Liver (tissue), 9 donors: ENCODE data around the gene TTC23L. TPM values are rescaled to one million over a fixed set of nuclear protein-coding genes. Genes with fewer than 3 reads are reported as not detected.

ENCODE experiments used
- DNase-seq: peaks from one replicate; pipeline ENCODE4 v3.0.0-alpha.2; 2017; ENCODE audit warnings: low spot score
- H3K27ac ChIP-seq, 2 donors: one replicate each; pipeline ENCODE4 v1.7.0; 2013; ENCODE audit warnings: inconsistent platforms in 2 of 2, low read length in 2 of 2, control low read depth in 1 of 2, low read depth in 1 of 2, mild to moderate bottlenecking in 1 of 2
- H3K27me3 ChIP-seq, 4 donors: one replicate each; pipeline versions ENCODE4 v1.6.1 to v1.7.0; 2013; ENCODE audit warnings: low read length in 3 of 4, inconsistent platforms in 1 of 4, mild to moderate bottlenecking in 1 of 4, moderate library complexity in 1 of 4; ENCODE audit not compliant: control insufficient read depth in 4 of 4, insufficient read depth in 4 of 4
- H3K36me3 ChIP-seq, 4 donors: one replicate each; pipeline versions ENCODE4 v1.6.1 to v1.7.0; 2013; ENCODE audit warnings: low read length in 3 of 4, mild to moderate bottlenecking in 3 of 4, low read depth in 1 of 4, moderate library complexity in 1 of 4; ENCODE audit not compliant: control insufficient read depth in 4 of 4, insufficient read depth in 3 of 4
- H3K4me1 ChIP-seq, 4 donors: one replicate each; pipeline versions ENCODE4 v1.6.1 to v1.7.0; 2013; ENCODE audit warnings: low read length in 3 of 4, mild to moderate bottlenecking in 3 of 4, moderate library complexity in 1 of 4; ENCODE audit not compliant: control insufficient read depth in 4 of 4, insufficient read depth in 4 of 4
- H3K4me3 ChIP-seq, 3 donors: one replicate each; pipeline versions ENCODE4 v1.6.1 to v1.7.0; 2013; ENCODE audit warnings: low read length in 3 of 3, control low read depth in 1 of 3, low read depth in 1 of 3, mild to moderate bottlenecking in 1 of 3
- H3K9ac ChIP-seq, 2 donors: one replicate each; pipeline ENCODE4 v1.7.0; 2013; ENCODE audit warnings: low read length in 2 of 2, mild to moderate bottlenecking in 2 of 2, moderate library complexity in 2 of 2, control low read depth in 1 of 2, low read depth in 1 of 2
- H3K9me3 ChIP-seq, 4 donors: one replicate each; pipeline versions ENCODE4 v1.6.1 to v1.7.0; 2013; ENCODE audit warnings: low read length in 3 of 4; ENCODE audit not compliant: control insufficient read depth in 4 of 4
- ATF3 ChIP-seq: IDR thresholded peaks from 2 replicates; pipeline ENCODE4 v1.6.1; 2016; ENCODE audit warnings: antibody characterized with exemption
- CTCF ChIP-seq: fragments of 150-350 bp; IDR thresholded peaks from 2 replicates; pipeline ENCODE4 v1.5.1; 2017; ENCODE audit warnings: improper control_type of control experiment, low read depth, low read length; ENCODE audit not compliant: missing input control
- EGR1 ChIP-seq, 2 donors: IDR thresholded peaks; 2 replicates each; pipeline ENCODE4 v1.6.1; 2016 to 2018; ENCODE audit warnings: antibody characterized with exemption in 2 of 2, low read depth in 2 of 2
- FOXA1 ChIP-seq: IDR thresholded peaks from 2 replicates; pipeline ENCODE4 v1.6.1; 2016; ENCODE audit warnings: antibody characterized with exemption
- FOXA2 ChIP-seq: IDR thresholded peaks from 2 replicates; pipeline ENCODE4 v1.6.1; 2016; ENCODE audit warnings: antibody characterized with exemption
- GABPA ChIP-seq, 2 donors: IDR thresholded peaks in 1 of 2; conservative IDR thresholded peaks in 1 of 2; 2 replicates each; pipeline ENCODE4 v1.6.1; 2016; ENCODE audit warnings: antibody characterized with exemption in 2 of 2, mild to moderate bottlenecking in 1 of 2, moderate library complexity in 1 of 2
- HNF4A ChIP-seq, 2 donors: conservative IDR thresholded peaks; 2 replicates each; pipeline ENCODE4 v1.6.1; 2016; ENCODE audit warnings: antibody characterized with exemption in 2 of 2, mild to moderate bottlenecking in 2 of 2
- HNF4G ChIP-seq: IDR thresholded peaks from 2 replicates; pipeline ENCODE4 v1.6.1; 2016; ENCODE audit warnings: antibody characterized with exemption
- JUND ChIP-seq, 2 donors: IDR thresholded peaks; 2 replicates each; pipeline ENCODE4 v1.6.1; 2016; ENCODE audit warnings: antibody characterized with exemption in 2 of 2
- MAX ChIP-seq: IDR thresholded peaks from 2 replicates; pipeline ENCODE4 v1.6.1; 2016; ENCODE audit warnings: antibody characterized with exemption
- NR2F2 ChIP-seq: IDR thresholded peaks from 2 replicates; pipeline ENCODE4 v1.6.1; 2016; ENCODE audit warnings: antibody characterized with exemption
- RAD21 ChIP-seq, 2 donors: IDR thresholded peaks; 2 replicates each; pipeline ENCODE4 v1.6.1; 2016; ENCODE audit warnings: antibody characterized with exemption in 2 of 2, mild to moderate bottlenecking in 2 of 2
- RXRA ChIP-seq, 2 donors: IDR thresholded peaks; 2 replicates each; pipeline ENCODE4 v1.6.1; 2017 to 2018; ENCODE audit warnings: antibody characterized with exemption in 2 of 2, mild to moderate bottlenecking in 1 of 2
- SP1 ChIP-seq: IDR thresholded peaks from 2 replicates; pipeline ENCODE4 v1.6.1; 2018; ENCODE audit warnings: antibody characterized with exemption, mild to moderate bottlenecking
- TAF1 ChIP-seq: conservative IDR thresholded peaks from 2 replicates; pipeline ENCODE4 v1.6.1; 2016; ENCODE audit warnings: antibody characterized with exemption, mild to moderate bottlenecking
- YY1 ChIP-seq: IDR thresholded peaks from 2 replicates; pipeline ENCODE4 v1.6.1; 2016; ENCODE audit warnings: antibody characterized with exemption, mild to moderate bottlenecking
- ZBTB33 ChIP-seq: IDR thresholded peaks from 2 replicates; pipeline ENCODE4 v1.6.1; 2016; ENCODE audit warnings: antibody characterized with exemption
- WGBS: extraction: QIAGEN DNeasy Blood & Tissue Kit; methylation state at CpG from one replicate; pipeline ENCODE4 v1.1.7; 2013; 5-methylcytosine and 5-hydroxymethylcytosine counted together
- polyA plus RNA-seq, 2 donors: library from polyadenylated mRNA; stranded (reverse) in 1 of 2; unstranded in 1 of 2; fragments of 200-250 nt in 1 of 2; fragments of >200 nt in 1 of 2; fragmentation: Nextera tagmentation in 1 of 2; extraction: Ambion mirVana in 1 of 2; gene quantifications; one replicate each; pipeline versions ENCODE4 v1.2.1 to v1.2.3, GENCODE V29; 2013 to 2015
- total RNA-seq, 2 donors: library from RNA; depleted of rRNA; stranded (reverse); fragments of >200 nt; gene quantifications; one replicate each; pipeline ENCODE4 v1.2.3, GENCODE V29; 2014
- TF ChIP-seq, protein P1 (sequence below): IDR thresholded peaks from 2 replicates; pipeline ENCODE4 v1.6.1; 2016; ENCODE audit warnings: antibody characterized with exemption, mild to moderate bottlenecking
- donor health status: healthy.
- donor health status: healthy.
- donor health status: healthy.
- donor health status: healthy.
- donor health status: healthy.

Gene TTC23L
- total and polyA plus RNA-seq, 4 donors, result 0.03 to 0.19 (median 0.08) TPM; not detected in 1

DNA sequence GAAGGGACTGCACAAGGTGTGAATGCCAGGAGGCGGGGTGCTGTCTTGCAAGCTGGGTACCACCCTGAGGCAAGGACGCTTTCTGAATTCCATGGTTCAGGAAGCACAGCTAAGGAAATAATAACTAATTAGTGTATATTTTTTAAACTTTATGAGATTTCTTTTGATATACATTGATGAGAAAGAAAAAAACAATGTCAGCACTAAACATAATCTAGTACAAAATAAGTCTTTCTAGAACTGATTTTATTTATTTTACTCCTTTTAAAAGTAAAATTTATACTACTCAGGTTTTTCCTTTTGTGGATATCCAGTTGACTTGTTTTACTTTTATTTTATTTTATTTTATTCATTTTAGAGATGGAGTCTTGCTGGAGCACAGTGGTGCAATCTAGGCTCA, 94.0 kb downstream of the TTC23L start:
- DNase-seq, result no peak
- Histone ChIP-seq H3K9ac (no peak overlapping the region), H3K27ac (no peak overlapping the region), H3K4me3 (no peak overlapping the region), H3K4me1 (peaks cover 0 to 23% (median 9%) of the 10 kb centered on the region in 4 donors), H3K9me3 (no peaks in the 10 kb centered on the region), H3K36me3 (peaks cover 7 to 18% (median 14%) of the 10 kb centered on the region in 4 donors), H3K27me3 (no peaks in the 10 kb centered on the region)
- 95% methylated on average over 2 of the region's 2 CpGs for WGBS
- TF ChIP-seq YY1, result no peak
- TF ChIP-seq ZBTB33, result no peak
- TF ChIP-seq FOXA1, result no peak
- TF ChIP-seq FOXA2, result no peak
- no peak for TF ChIP-seq SP1
- no peak for TF ChIP-seq TAF1
- no peak for TF ChIP-seq GABPA (IDR thresholded peaks at IDR 0.05 in 1 of 2, conservative IDR thresholded peaks at IDR 0.05 in 1 of 2)
- TF ChIP-seq, protein P1, sequence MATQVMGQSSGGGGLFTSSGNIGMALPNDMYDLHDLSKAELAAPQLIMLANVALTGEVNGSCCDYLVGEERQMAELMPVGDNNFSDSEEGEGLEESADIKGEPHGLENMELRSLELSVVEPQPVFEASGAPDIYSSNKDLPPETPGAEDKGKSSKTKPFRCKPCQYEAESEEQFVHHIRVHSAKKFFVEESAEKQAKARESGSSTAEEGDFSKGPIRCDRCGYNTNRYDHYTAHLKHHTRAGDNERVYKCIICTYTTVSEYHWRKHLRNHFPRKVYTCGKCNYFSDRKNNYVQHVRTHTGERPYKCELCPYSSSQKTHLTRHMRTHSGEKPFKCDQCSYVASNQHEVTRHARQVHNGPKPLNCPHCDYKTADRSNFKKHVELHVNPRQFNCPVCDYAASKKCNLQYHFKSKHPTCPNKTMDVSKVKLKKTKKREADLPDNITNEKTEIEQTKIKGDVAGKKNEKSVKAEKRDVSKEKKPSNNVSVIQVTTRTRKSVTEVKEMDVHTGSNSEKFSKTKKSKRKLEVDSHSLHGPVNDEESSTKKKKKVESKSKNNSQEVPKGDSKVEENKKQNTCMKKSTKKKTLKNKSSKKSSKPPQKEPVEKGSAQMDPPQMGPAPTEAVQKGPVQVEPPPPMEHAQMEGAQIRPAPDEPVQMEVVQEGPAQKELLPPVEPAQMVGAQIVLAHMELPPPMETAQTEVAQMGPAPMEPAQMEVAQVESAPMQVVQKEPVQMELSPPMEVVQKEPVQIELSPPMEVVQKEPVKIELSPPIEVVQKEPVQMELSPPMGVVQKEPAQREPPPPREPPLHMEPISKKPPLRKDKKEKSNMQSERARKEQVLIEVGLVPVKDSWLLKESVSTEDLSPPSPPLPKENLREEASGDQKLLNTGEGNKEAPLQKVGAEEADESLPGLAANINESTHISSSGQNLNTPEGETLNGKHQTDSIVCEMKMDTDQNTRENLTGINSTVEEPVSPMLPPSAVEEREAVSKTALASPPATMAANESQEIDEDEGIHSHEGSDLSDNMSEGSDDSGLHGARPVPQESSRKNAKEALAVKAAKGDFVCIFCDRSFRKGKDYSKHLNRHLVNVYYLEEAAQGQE, result no peak
- no peak for TF ChIP-seq RAD21 (IDR thresholded peaks at IDR 0.05)

- no peak for DNase-seq
- TF ChIP-seq, protein P1, result no peak
- TF ChIP-seq TAF1, result no peak
- no peak for TF ChIP-seq NR2F2
- no peak for TF ChIP-seq FOXA1
- no peak for TF ChIP-seq ATF3
- no peak for TF ChIP-seq HNF4A (conservative IDR thresholded peaks at IDR 0.05)
- TF ChIP-seq FOXA2, result no peak
- TF ChIP-seq RXRA (IDR thresholded peaks at IDR 0.05), result no peak
- TF ChIP-seq HNF4G, result no peak
- no peak for TF ChIP-seq MAX
- no peak for TF ChIP-seq CTCF
- no peak for TF ChIP-seq EGR1 (IDR thresholded peaks at IDR 0.05; ENCODE audit: low read depth in 2 of 2)
- TF ChIP-seq YY1, result no peak
- TF ChIP-seq ZBTB33, result no peak
- no peak for TF ChIP-seq SP1
- TF ChIP-seq GABPA (IDR thresholded peaks at IDR 0.05 in 1 of 2, conservative IDR thresholded peaks at IDR 0.05 in 1 of 2), result no peak
- TF ChIP-seq RAD21 (IDR thresholded peaks at IDR 0.05), result no peak
- TF ChIP-seq JUND (IDR thresholded peaks at IDR 0.05), result no peak
- H3K4me1 ChIP-seq, result no peaks in the 10 kb centered on the region
- no peaks in the 10 kb centered on the region for H3K27me3 ChIP-seq
- 83% methylated on average over 3 of the region's 3 CpGs for WGBS
- H3K4me3 ChIP-seq, result no peak overlapping the region
- H3K27ac ChIP-seq, result no peak overlapping the region
- H3K9ac ChIP-seq, result no peak overlapping the region
- no peaks in the 10 kb centered on the region for H3K9me3 ChIP-seq
- H3K36me3 ChIP-seq, result peaks cover 11 to 64% (median 51%) of the 10 kb centered on the region in 4 donors
Observed at GRCh38 chr5:34941936-34942335, 103.0 kb downstream of the TTC23L start.
